Dermis blood vessel endothelial cell (primary cell): ENCODE results near the gene RBP3. TPM values are rescaled to one million over a fixed set of nuclear protein-coding genes. Genes with fewer than 3 reads are reported as not detected.

Source experiments
- DNase-seq: peaks from one replicate; pipeline ENCODE4 v3.0.0; 2010
- total RNA-seq: library from RNA; depleted of rRNA; stranded (reverse); fragments of >200 nt; gene quantifications from 2 replicates; pipeline ENCODE4 v1.2.3, GENCODE V29; 2014

The RBP3 gene
- total RNA-seq, 1 donor from 2014 or later = not detected

GRCh38 chr10:47337310-47337709 is 10.9 kb upstream of the RBP3 start:
- no peak for DNase-seq

- no peak for DNase-seq
These were observed 8.9 kb upstream of the RBP3 start for GRCh38 chr10:47339186-47339735.

GRCh38 chr10:47339759-47340607 is 8.2 kb upstream of the RBP3 start:
- no peak for DNase-seq

- peak; percentile 79 for DNase-seq
These were observed 7.5 kb upstream of the RBP3 start for GRCh38 chr10:47340608-47341170.

GRCh38 chr10:47344996-47345870 is 2.9 kb upstream of the RBP3 start:
- DNase-seq = no peak

GRCh38 chr10:47346581-47347302 is 1.4 kb upstream of the RBP3 start:
- DNase-seq = no peak

GRCh38 chr10:47347303-47347675 is 874 bp upstream of the RBP3 start:
- no peak for DNase-seq

- DNase-seq = no peak
These were observed 703 bp downstream of the RBP3 start for GRCh38 chr10:47348661-47349470.

- no peak for DNase-seq
These were observed 1.4 kb downstream of the RBP3 start for GRCh38 chr10:47349516-47349915.

- DNase-seq = no peak
These were observed 1.8 kb downstream of the RBP3 start for GRCh38 chr10:47349941-47350371.

- DNase-seq = no peak
These were observed 2.8 kb downstream of the RBP3 start for GRCh38 chr10:47350671-47351640.

- no peak for DNase-seq
These were observed 4.0 kb downstream of the RBP3 start for GRCh38 chr10:47351899-47352815.

- no peak for DNase-seq
These were observed 5.2 kb downstream of the RBP3 start for GRCh38 chr10:47353351-47353750.

GRCh38 chr10:47354165-47354564 is 6.0 kb downstream of the RBP3 start:
- DNase-seq = peak; percentile 7

GRCh38 chr10:47354900-47355299 is 6.7 kb downstream of the RBP3 start:
- DNase-seq = no peak

- no peak for DNase-seq
These were observed 8.5 kb downstream of the RBP3 start for GRCh38 chr10:47356708-47357107.

GRCh38 chr10:47357131-47357582 is 9.0 kb downstream of the RBP3 start:
- DNase-seq = no peak

- no peak for DNase-seq
These were observed 9.7 kb downstream of the RBP3 start for GRCh38 chr10:47357911-47358310.

GRCh38 chr10:47358457-47358856 is 10.3 kb downstream of the RBP3 start:
- no peak for DNase-seq
